Activated CD4-positive, alpha-beta T cell treated with anti-CD3 and anti-CD28 coated beads for 24 hours (primary cell): ENCODE data around the gene MCC.

Experiments used
- DNase-seq, 2 donors: peaks; one replicate each; pipeline ENCODE4 v3.0.0-alpha.2; 2020; ENCODE audit warnings: low read depth in 2 of 2

MCC gene

GRCh38 chr5:113319256-113320053 lies 168.8 kb downstream of the MCC start:
- no peak for DNase-seq

DNA sequence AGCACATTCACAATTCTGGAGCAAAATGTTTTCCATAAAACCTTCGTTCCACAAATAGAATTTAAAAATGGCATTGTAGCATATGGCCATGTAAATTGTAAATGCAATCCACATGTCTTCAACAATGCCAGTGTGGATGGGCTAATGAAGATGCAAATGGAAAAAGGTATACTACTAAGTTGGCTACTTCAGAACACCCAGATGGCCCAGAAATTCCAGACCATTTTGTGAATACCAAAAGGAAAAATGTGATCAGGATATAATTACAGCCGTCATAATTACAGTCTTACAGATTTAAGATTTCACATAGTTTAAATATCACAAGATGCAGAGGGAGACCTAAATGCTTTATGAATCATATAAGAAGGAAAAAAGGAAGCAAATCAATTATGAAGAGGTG lies 170.6 kb downstream of the MCC start:
- DNase-seq, result no peak

DNA sequence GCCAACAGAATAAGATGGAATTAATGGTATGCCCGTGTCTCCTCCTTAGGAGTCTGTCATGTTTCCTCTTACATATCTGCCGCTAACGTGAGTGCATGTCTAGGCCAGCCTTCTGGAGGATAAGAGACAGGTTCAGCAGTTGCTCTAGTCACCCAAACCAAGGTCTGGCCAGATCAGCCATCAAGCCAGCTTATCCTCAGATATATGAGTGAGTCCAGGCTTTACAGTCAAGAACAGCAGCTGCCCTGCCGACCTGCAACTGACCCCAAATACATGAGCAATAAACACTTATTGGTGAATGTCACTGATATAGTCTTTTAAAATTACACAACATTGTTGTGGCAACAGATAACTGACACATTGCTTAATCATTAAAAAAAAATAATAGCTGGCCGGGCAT lies 177.0 kb downstream of the MCC start:
- DNase-seq, result no peak

GRCh38 chr5:113302120-113302519 lies 186.1 kb downstream of the MCC start:
- DNase-seq, result no peak

DNA sequence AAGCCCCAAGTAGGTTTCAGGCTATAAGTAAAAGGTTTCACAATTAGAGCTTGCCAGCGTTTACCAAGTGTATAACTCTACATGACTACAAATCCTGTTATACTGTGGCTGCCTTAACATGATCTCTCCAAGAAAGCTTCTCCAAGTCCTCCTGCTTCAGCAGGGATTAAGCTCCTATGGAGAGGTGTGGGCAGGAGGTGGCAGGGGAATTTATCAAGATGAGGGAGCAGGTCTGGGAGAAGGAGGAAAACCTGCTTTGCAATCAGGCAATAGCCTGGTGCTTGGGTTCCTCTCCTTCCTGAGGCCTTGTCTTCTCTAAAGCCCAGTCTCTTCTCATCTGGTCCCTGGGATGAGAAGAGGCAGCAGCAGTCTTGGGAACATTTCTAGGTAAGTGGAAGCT lies 188.7 kb downstream of the MCC start:
- DNase-seq, result no peak

GRCh38 chr5:113296676-113297075 lies 191.6 kb downstream of the MCC start:
- no peak for DNase-seq

GRCh38 chr5:113295111-113295539 lies 193.1 kb downstream of the MCC start:
- DNase-seq, result no peak

DNA sequence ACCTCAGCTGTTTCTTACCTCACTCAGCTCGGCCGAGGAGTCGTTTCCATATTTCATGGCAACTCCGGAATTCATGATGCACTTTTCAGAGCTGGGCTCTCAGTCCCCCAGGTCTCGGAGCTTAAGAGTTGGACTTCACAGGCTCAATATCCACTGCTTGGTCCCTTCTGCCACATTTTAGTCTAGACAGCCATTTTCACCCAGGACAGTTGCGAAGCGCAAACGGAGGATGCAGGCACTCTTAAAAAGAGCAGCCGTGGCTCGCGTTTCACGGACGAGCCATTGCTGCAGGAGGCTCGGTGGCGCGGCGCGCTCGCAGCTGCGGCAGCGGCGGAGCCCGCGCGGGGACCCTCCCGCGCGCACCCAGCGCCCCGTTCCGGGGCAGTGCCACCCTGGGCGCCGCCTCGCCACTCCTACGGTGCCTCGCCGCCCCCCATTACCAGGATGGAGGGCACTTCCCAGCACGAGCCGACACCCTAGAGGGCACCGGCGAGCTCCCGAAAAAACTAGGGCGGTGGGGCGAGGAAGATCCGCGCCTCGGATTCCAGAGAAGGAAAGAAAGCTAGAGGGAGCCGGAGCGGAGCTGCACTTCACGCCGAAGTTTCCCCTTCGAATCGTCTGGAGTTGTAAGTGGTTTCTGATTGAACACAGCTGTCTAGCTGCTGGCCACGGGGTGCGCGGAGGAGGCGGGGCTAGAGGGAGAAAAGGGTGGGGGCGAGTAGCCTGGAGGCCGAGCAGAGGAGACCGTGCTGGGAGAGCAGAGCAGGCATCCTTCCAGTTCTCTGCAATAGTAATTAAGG lies 193.7 kb downstream of the MCC start:
- DNase-seq, result peak; percentile 58 to 59

DNA sequence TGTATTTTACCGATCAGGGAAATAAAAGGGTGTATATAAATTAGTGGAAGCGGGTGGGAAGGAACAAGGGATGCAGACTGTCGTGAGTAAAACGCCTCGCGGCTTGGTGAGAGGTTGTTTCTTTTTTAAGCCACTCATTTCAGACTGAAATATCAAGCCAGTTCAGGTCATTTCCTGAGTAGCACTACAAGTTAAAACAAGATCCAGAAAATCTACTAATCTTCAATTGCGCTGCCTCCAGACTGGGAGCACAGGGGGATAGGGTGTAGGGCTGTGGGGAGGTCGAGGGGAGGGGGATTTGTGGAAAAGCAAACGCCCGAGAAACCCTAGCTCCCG lies 194.3 kb downstream of the MCC start:
- no peak for DNase-seq

- no peak for DNase-seq
Observed at GRCh38 chr5:113293068-113293974, 194.9 kb downstream of the MCC start.

GRCh38 chr5:113292462-113292861 lies 195.8 kb downstream of the MCC start:
- no peak for DNase-seq

DNA sequence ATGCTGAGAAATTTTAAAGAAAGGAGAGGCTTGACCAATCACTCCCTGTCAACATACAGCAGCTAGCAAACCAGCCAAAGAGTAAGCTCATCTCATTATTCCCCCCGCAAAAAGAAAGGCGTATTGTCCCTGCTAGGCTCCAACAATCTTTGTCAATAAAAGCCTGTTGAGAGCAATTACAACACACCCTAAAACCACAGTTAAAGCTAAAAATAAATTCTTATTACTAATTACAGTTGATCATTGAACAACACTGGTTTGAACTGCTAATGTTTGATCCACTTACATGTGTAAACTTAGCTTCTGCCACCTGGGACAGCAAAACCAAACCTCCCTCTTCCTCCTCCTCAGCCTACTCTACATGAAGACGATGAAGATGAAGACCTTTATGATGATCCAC lies 204.7 kb downstream of the MCC start:
- DNase-seq, result no peak

DNA sequence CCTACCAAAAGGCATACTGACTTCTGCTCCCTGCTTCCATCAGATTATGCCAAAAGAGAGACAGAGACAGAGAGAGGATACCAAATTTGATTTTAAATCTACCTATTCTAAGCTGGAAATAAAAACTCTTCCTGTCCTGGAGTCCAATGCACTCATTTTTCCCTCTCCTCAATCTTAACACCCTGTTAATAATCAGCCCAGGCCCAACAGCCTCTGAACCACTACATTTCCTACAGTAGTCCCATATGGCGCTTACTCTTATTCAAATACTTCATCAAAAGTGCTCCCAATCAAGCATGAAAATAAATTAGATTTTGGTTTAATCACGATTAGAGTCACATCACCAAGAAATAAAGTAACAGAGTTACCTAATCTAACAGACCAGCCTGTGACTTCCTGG lies 205.8 kb downstream of the MCC start:
- DNase-seq, result no peak

DNA sequence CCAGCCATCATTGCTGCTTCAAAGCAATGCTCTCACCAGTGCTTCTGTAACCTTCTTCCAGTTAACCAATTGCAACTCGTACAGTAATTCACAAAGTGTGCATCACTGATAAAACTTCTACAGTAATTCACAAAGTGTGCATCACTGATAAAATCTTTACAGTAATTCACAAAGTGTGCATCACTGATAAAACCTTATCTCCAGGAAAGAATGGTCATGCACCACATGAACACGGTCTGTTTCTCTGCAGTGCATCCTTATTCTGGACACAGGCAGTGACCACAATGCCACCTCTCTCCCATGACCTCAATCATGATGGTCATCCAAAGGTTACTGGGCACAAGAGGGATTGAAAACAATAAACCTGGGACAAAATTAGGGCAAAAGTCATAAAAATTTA lies 207.1 kb downstream of the MCC start:
- DNase-seq, result no peak

- no peak for DNase-seq
Observed at GRCh38 chr5:113280541-113280940, 207.7 kb downstream of the MCC start.

DNA sequence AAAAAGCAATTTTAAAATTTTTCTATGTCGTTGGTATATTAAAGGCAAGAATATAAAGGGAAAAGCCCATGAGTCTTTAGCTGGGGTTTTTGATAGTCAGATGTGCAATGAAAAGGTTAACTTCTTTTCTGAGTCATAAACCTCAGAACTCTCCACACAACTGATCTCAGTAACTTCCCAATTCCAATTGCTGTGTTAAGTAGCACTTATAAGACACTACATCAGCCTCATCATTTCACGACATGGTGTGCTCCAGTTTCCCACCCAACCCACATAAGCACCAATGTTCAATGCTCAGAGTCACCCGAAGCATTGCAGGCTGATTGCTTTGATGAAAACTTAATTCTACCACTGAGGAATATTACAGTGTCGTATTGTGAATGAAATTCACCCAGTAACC lies 209.3 kb downstream of the MCC start:
- DNase-seq, result no peak

GRCh38 chr5:113276493-113276892 lies 211.8 kb downstream of the MCC start:
- DNase-seq, result no peak

- DNase-seq, result no peak
Observed at GRCh38 chr5:113276001-113276400, 212.3 kb downstream of the MCC start.

GRCh38 chr5:113274836-113275414 lies 213.3 kb downstream of the MCC start:
- DNase-seq, result no peak

DNA sequence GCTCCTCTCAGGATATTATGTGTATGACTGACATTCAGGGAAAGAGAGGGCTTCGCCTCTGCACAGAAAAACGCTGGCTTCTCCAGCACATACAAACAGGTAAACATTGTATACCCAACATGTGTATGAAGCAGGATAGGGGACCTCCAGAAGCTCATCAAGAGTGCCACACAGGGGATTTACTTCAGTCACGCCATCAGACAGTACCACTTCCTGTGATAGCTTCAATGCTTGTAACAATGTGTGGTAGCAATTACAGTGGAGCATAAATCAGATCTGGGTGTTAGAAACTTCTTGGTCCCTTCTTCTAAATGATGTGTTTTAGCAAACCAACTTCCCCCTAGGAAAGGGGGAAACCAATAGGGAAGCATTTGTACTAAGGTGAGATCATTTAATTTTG lies 214.3 kb downstream of the MCC start:
- no peak for DNase-seq

DNA sequence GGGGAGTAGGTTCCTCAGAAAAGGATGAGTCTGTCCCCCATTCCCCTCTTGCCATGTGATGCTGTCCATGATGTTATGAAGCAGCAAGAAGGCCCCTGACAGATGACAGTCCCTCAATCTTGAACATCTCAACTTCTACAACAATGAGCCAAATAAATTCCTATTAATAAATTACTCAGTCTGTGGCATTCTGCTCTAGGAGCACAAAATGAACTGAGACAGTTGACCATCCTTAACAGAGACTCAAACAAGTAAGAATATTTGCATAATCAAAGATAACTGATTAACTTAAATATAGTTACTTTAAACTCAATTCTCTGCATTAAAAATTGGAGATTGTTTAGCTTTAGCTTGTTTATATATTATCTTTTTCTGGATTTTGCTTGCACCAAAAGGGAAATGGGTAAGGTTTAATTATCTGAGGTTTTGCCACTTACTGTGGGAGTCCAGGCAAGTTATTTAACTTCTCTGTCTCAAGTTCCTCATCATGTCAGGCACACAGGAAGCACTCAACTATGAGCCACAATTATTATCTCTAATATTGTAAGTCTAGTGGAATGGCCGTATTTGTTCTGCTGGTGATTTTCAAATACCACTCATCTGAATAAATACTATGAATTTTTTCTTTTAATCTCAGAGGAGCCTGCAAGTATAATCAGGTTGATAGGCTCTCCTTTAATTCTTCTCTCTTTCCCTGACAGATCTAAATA lies 216.4 kb downstream of the MCC start:
- DNase-seq, result no peak
